Parathyroid adenoma (tissue), 2 donors: ENCODE results near the gene ZBTB9.

Source experiments
- H2AFZ ChIP-seq: fragments of 300-600 bp; sonication (generic); one replicate; pipeline ENCODE4 v1.7.0; 2017; ENCODE audit warnings: antibody characterized with exemption, mild to moderate bottlenecking
- H3K27ac ChIP-seq: fragments of 300-600 bp; sonication (generic); one replicate; pipeline ENCODE4 v1.7.0; 2017
- H3K27me3 ChIP-seq: fragments of 300-600 bp; sonication (generic); one replicate; pipeline ENCODE4 v1.7.0; 2017; ENCODE audit warnings: low read length; ENCODE audit not compliant: control insufficient read depth, insufficient read depth
- H3K36me3 ChIP-seq: fragments of 300-600 bp; sonication (generic); one replicate; pipeline ENCODE4 v1.7.0; 2017; ENCODE audit warnings: low read length; ENCODE audit not compliant: control insufficient read depth, insufficient read depth
- H3K4me1 ChIP-seq: fragments of 300-600 bp; sonication (generic); one replicate; pipeline ENCODE4 v1.7.0; 2017; ENCODE audit warnings: control low read depth
- H3K4me2 ChIP-seq: fragments of 300-600 bp; sonication (generic); one replicate; pipeline ENCODE4 v1.7.0; 2017; ENCODE audit warnings: low read length
- H3K4me3 ChIP-seq: fragments of 300-600 bp; sonication (generic); one replicate; pipeline ENCODE4 v1.7.0; 2017; ENCODE audit warnings: low read depth, low read length
- H3K79me2 ChIP-seq: fragments of 300-600 bp; sonication (generic); one replicate; pipeline ENCODE4 v1.7.0; 2017; ENCODE audit warnings: control low read depth
- H3K9ac ChIP-seq: fragments of 300-600 bp; sonication (generic); one replicate; pipeline ENCODE4 v1.7.0; 2017; ENCODE audit warnings: mild to moderate bottlenecking
- H3K9me3 ChIP-seq: fragments of 300-600 bp; sonication (generic); one replicate; pipeline ENCODE4 v1.7.0; 2017; ENCODE audit warnings: low read length; ENCODE audit not compliant: control insufficient read depth
- CTCF ChIP-seq: fragments of 300-600 bp; sonication (generic); IDR thresholded peaks from one replicate; pipeline ENCODE4 v1.7.0; 2017; ENCODE audit warnings: antibody characterized with exemption, mild to moderate bottlenecking
- donor health status: primary hyperparathyroidism.

Gene ZBTB9

GRCh38 chr6:33419580-33420490, 34.5 kb upstream of the ZBTB9 start, which contains the start of gene SYNGAP1:
TSS of gene SYNGAP1 (plus strand) at chr6:33420065. CDS start at chr6:33420265, 200 bp downstream.
- no peaks in the 10 kb centered on the region for H3K27me3 ChIP-seq
- H3K4me2 ChIP-seq, result peak within 1 kb of the TSS; percentile 89
- H3K27ac ChIP-seq, result peak within 1 kb of the TSS; percentile 91
- peaks cover 22% of the 10 kb centered on the region for H3K4me1 ChIP-seq
- H3K9ac ChIP-seq, result no peak within 1 kb of the TSS
- peaks cover 9% of the 10 kb centered on the region for H3K79me2 ChIP-seq
- H3K9me3 ChIP-seq, result no peaks in the 10 kb centered on the region
- peak within 1 kb of the TSS; percentile 85 for H2AFZ ChIP-seq
- H3K36me3 ChIP-seq, result no peaks in the 10 kb centered on the region
- peak within 1 kb of the TSS; percentile 81 for H3K4me3 ChIP-seq
- no peak for TF ChIP-seq CTCF

- Histone ChIP-seq H3K4me2 (peak overlapping the region; percentile 42), H3K9me3 (no peaks in the 10 kb centered on the region), H3K36me3 (no peaks in the 10 kb centered on the region), H2AFZ (no peak overlapping the region), H3K4me3 (no peak overlapping the region), H3K27me3 (no peaks in the 10 kb centered on the region), H3K79me2 (peaks cover 9% of the 10 kb centered on the region), H3K9ac (no peak overlapping the region), H3K27ac (peak overlapping the region; percentile 41), H3K4me1 (peaks cover 23% of the 10 kb centered on the region)
- TF ChIP-seq CTCF, result no peak
These were observed 33.7 kb upstream of the ZBTB9 start for GRCh38 chr6:33420491-33421343.

- Histone ChIP-seq H3K4me2 (no peak overlapping the region), H3K27ac (peak overlapping the region; percentile 12), H3K9ac (no peak overlapping the region), H3K4me3 (no peak overlapping the region), H3K79me2 (peaks cover 9% of the 10 kb centered on the region), H3K4me1 (peaks cover 23% of the 10 kb centered on the region), H3K9me3 (no peaks in the 10 kb centered on the region), H3K36me3 (no peaks in the 10 kb centered on the region), H3K27me3 (no peaks in the 10 kb centered on the region), H2AFZ (no peak overlapping the region)
- TF ChIP-seq CTCF, result no peak
These were observed 33.1 kb upstream of the ZBTB9 start for GRCh38 chr6:33421344-33421643.

- peaks cover 13% of the 10 kb centered on the region for H3K79me2 ChIP-seq
- H3K4me1 ChIP-seq, result peaks cover 24% of the 10 kb centered on the region
- no peaks in the 10 kb centered on the region for H3K9me3 ChIP-seq
- H3K27me3 ChIP-seq, result no peaks in the 10 kb centered on the region
- no peak for TF ChIP-seq CTCF
- no peak overlapping the region for H2AFZ ChIP-seq
- H3K4me3 ChIP-seq, result no peak overlapping the region
- no peak overlapping the region for H3K4me2 ChIP-seq
- peak overlapping the region; percentile 99 for H3K27ac ChIP-seq
- no peak overlapping the region for H3K9ac ChIP-seq
- H3K36me3 ChIP-seq, result no peaks in the 10 kb centered on the region
These were observed 30.6 kb upstream of the ZBTB9 start for GRCh38 chr6:33423777-33424176.
